Measurements from ENCODE around the gene LRRC3C. TPM values are rescaled to one million over a fixed set of nuclear protein-coding genes. Genes with fewer than 3 reads are reported as not detected.

Gene LRRC3C
- polyA plus RNA-seq, 1 donor from 2014 or later = not detected

- Histone ChIP-seq H4K20me1 (ENCODE audit: insufficient read depth) (no peaks in the 10 kb centered on the region), H3K36me3 (ENCODE audit: insufficient read depth, low read length) (no peaks in the 10 kb centered on the region)
Measured at GRCh38 chr17:39919087-39919683, 8.3 kb upstream of the LRRC3C start.

More at GRCh38 chr17:39919087-39919683, 8.3 kb upstream of the LRRC3C start:
- Histone ChIP-seq H3K27ac (ENCODE audit: low read length) (no peak overlapping the region), H3K9ac (ENCODE audit: low read length) (no peak overlapping the region), H2AFZ (ENCODE audit: low read depth, low read length) (no peak overlapping the region), H3K9me2 (ENCODE audit: insufficient read depth, low read length) (no peaks in the 10 kb centered on the region), H3K9me3 (ENCODE audit: low read length) (no peaks in the 10 kb centered on the region), H3K4me2 (ENCODE audit: low read length) (no peak overlapping the region), H3K4me3 (ENCODE audit: low read length) (no peak overlapping the region), H3K79me2 (replicated peaks; ENCODE audit: insufficient read depth, low read length) (no peaks in the 10 kb centered on the region), H3F3A (ENCODE audit: insufficient read depth, low read length, poor library complexity, severe bottlenecking) (no peaks in the 10 kb centered on the region), H3K27me3 (ENCODE audit: insufficient read depth, low read depth, low read length) (no peaks in the 10 kb centered on the region)
- TF ChIP-seq TAF1 (IDR thresholded peaks at IDR 0.05; ENCODE audit: low read depth) (no peak), POLR2AphosphoS5 (IDR thresholded peaks at IDR 0.05) (no peak), MXI1 (conservative IDR thresholded peaks at IDR 0.05; ENCODE audit: poor library complexity, severe bottlenecking) (no peak), REST (IDR thresholded peaks at IDR 0.05; ENCODE audit: borderline replicate concordance) (no peak), RAD21 (conservative IDR thresholded peaks at IDR 0.05) (no peak), EP300 (conservative IDR thresholded peaks at IDR 0.05; ENCODE audit: poor library complexity, severe bottlenecking) (no peak), EZH2 (IDR thresholded peaks at IDR 0.05; ENCODE audit: borderline replicate concordance, insufficient read depth, low read length, poor library complexity, severe bottlenecking) (no peak), CTCF (IDR thresholded peaks at IDR 0.05; ENCODE audit: poor library complexity, severe bottlenecking) (no peak), SMC3 (conservative IDR thresholded peaks at IDR 0.05; ENCODE audit: poor library complexity) (no peak)

Measured in neural cell (in vitro differentiated cells).